Measurements from ENCODE around the gene ANKHD1.
A peak's percentile ranks its signal among the peaks of the same experiment; 100 is the strongest.

The ANKHD1 gene

DNA sequence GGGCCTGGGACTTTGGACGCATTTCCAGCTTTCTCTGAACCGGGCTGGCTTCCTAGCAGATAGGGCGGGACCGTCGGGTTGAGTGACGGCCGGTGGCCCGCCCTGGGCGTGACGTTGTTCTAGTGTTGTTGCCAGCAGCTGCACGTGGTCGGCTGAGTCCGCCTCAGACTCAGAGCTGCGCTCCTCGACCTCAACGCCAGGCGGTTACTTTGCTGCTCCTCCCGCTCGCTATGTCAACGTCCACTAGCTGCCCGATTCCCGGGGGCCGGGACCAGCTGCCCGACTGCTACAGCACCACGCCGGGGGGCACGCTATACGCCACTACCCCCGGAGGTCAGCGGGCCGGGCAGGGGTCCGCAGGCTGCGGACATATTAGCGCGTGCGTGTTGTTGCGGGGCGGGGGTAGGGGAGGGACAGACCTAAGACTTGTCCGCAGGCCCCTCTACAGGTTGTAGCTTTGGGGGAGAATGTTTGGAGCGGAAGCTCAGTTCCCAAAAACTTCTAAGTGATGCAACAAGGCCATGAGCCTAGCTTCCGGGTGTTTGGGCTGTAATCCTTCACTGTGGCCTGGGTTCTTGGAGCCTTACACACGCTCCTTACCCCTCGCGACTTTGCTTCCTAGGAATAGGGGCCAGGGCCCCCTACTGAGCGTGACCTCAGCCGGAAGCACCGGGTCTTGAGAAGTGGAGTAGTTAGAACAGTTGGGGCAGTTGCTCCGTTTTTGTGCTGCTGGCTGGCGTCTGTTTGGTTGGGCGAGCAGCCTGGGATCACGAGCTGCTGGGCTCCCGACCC is 146.1 kb downstream of the ANKHD1 start, which contains the start of gene EIF4EBP3:
EIF4EBP3 (plus strand) TSS at position 155 of the 792 bp plus-strand sequence; CDS start at position 231, 76 bp downstream.
- Histone ChIP-seq H3K36me3 (ENCODE audit: control insufficient read depth in 4 of 4, insufficient read depth in 4 of 4, low read length in 3 of 4) (peaks cover 20 to 52% (median 32%) of the 10 kb centered on the region in 4 experiments), H3K27ac (ENCODE audit: insufficient read depth in 1 of 2, low read depth in 1 of 2, low read length in 2 of 2, poor library complexity in 1 of 2, severe bottlenecking in 2 of 2) (peak within 1 kb of the TSS; percentile 42 to 83), H3K4me3 (ENCODE audit: control insufficient read depth in 1 of 7, extremely low read depth in 1 of 7, insufficient read depth in 4 of 7, low read depth in 2 of 7, low read length in 6 of 7) (peak within 1 kb of the TSS; percentile 16 to 88 (median 62)), H3K4me1 (ENCODE audit: control extremely low read depth in 1 of 4, control insufficient read depth in 4 of 4, insufficient read depth in 4 of 4, low read length in 3 of 4) (peaks cover 8 to 34% (median 27%) of the 10 kb centered on the region in 4 experiments), H3K9me3 (ENCODE audit: control extremely low read depth in 1 of 5, control insufficient read depth in 4 of 5, insufficient read depth in 2 of 5, low read depth in 1 of 5, low read length in 4 of 5) (no peaks in the 10 kb centered on the region), H3K27me3 (replicated peaks in 2 of 5; ENCODE audit: control insufficient read depth in 4 of 5, insufficient read depth in 5 of 5, low read length in 4 of 5) (no peaks in the 10 kb centered on the region)
- ChIA-PET POLR2A (interaction anchor here (0.6 to 2.7 kb wide), 10 partner anchors 10 to 1103 kb away, joined by 3 to 13 read pairs (median 4); partner anchors contain the start of genes ANKHD1, FCHSD1, IK and NDUFA2), CTCF (interaction anchor here (0.8 to 5.2 kb wide), 22 partner anchors 8 to 192 kb away, joined by 3 to 69 read pairs (median 5); partner anchors contain the start of genes APBB3, CD14, HARS1 and HARS2)
- peak; percentile 89 to 95 (median 94) for DNase-seq
- 2% methylated on average over 50 of the region's 52 CpGs for WGBS (ENCODE audit: insufficient coverage)

DNA sequence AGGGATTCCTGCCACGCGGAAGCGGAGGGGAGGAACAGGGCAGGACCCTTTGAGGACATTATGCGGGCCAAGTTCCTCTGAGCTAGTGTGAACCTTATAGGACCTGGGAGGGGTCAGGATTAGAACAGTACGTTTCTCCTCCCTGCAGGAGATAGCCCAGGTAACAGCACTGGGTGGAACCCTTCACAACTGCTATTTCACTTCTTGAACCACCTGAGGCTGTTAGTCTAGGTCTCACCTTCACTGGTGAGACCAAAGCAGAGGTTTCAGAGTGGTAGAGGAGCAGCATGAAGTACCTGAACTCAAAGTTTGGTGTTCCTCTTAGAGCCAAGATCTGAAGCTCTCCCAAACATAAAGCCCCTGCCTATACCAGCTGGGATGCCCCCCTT is 146.7 kb downstream of the ANKHD1 start:
- peaks cover 22 to 53% (median 30%) of the 10 kb centered on the region in 4 experiments for H3K36me3 ChIP-seq (ENCODE audit: control insufficient read depth in 4 of 4, insufficient read depth in 4 of 4, low read length in 3 of 4)
- peaks cover 9 to 34% (median 27%) of the 10 kb centered on the region in 4 experiments for H3K4me1 ChIP-seq (ENCODE audit: control extremely low read depth in 1 of 4, control insufficient read depth in 4 of 4, insufficient read depth in 4 of 4, low read length in 3 of 4)
- WGBS (ENCODE audit: insufficient coverage) = 7% methylated on average over 5 of the region's 5 CpGs
- H3K9me3 ChIP-seq (ENCODE audit: control extremely low read depth in 1 of 5, control insufficient read depth in 4 of 5, insufficient read depth in 2 of 5, low read depth in 1 of 5, low read length in 4 of 5) = no peaks in the 10 kb centered on the region
- H3K4me3 ChIP-seq (ENCODE audit: control insufficient read depth in 1 of 7, extremely low read depth in 1 of 7, insufficient read depth in 4 of 7, low read depth in 2 of 7, low read length in 6 of 7) = peak overlapping the region in 6 of 7 experiments; percentile 28 to 88 (median 68)
- H3K27ac ChIP-seq (ENCODE audit: insufficient read depth in 1 of 2, low read depth in 1 of 2, low read length in 2 of 2, poor library complexity in 1 of 2, severe bottlenecking in 2 of 2) = peak overlapping the region; percentile 42 to 83
- H3K27me3 ChIP-seq (replicated peaks in 2 of 5; ENCODE audit: control insufficient read depth in 4 of 5, insufficient read depth in 5 of 5, low read length in 4 of 5) = no peaks in the 10 kb centered on the region
- no peak for DNase-seq
- ChIA-PET POLR2A (interaction anchor here (0.7 to 2.7 kb wide), 4 partner anchors 9 to 99 kb away, joined by 3 to 13 read pairs (median 4); partner anchors contain the start of genes IK, NDUFA2, SRA1 and TMCO6), CTCF (interaction anchor here (0.8 to 5.2 kb wide), 15 partner anchors 9 to 143 kb away, joined by 3 to 69 read pairs (median 6); partner anchors contain the start of genes APBB3, CD14, HARS1 and HARS2)

- ChIA-PET POLR2A (interaction anchor here (0.9 to 2.7 kb wide), 2 partner anchors 9 to 98 kb away, joined by 3 to 13 read pairs; partner anchors contain the start of genes IK, NDUFA2 and SRA1), CTCF (interaction anchor here (0.5 to 5.2 kb wide), 11 partner anchors 9 to 171 kb away, joined by 3 to 69 read pairs (median 13); partner anchors contain the start of genes APBB3, CD14, HARS1 and HARS2)
- H3K27ac ChIP-seq (ENCODE audit: insufficient read depth in 1 of 2, low read depth in 1 of 2, low read length in 2 of 2, poor library complexity in 1 of 2, severe bottlenecking in 2 of 2) = peak overlapping the region; percentile 42 to 83
- no peaks in the 10 kb centered on the region for H3K9me3 ChIP-seq (ENCODE audit: control extremely low read depth in 1 of 5, control insufficient read depth in 4 of 5, insufficient read depth in 2 of 5, low read depth in 1 of 5, low read length in 4 of 5)
- no peaks in the 10 kb centered on the region for H3K27me3 ChIP-seq (replicated peaks in 2 of 5; ENCODE audit: control insufficient read depth in 4 of 5, insufficient read depth in 5 of 5, low read length in 4 of 5)
- peak overlapping the region in 3 of 7 experiments; percentile 62 to 79 (median 74) for H3K4me3 ChIP-seq (ENCODE audit: control insufficient read depth in 1 of 7, extremely low read depth in 1 of 7, insufficient read depth in 4 of 7, low read depth in 2 of 7, low read length in 6 of 7)
- WGBS (ENCODE audit: insufficient coverage) = 100% methylated on average over 5 of the region's 7 CpGs
- peaks cover 11 to 34% (median 27%) of the 10 kb centered on the region in 4 experiments for H3K4me1 ChIP-seq (ENCODE audit: control extremely low read depth in 1 of 4, control insufficient read depth in 4 of 4, insufficient read depth in 4 of 4, low read length in 3 of 4)
- DNase-seq = no peak
- H3K36me3 ChIP-seq (ENCODE audit: control insufficient read depth in 4 of 4, insufficient read depth in 4 of 4, low read length in 3 of 4) = peaks cover 21 to 55% (median 28%) of the 10 kb centered on the region in 4 experiments
Measured at GRCh38 chr5:140548791-140549190, 147.2 kb downstream of the ANKHD1 start.

GRCh38 chr5:140549237-140550144 is 147.9 kb downstream of the ANKHD1 start:
- H3K27ac ChIP-seq (ENCODE audit: insufficient read depth in 1 of 2, low read depth in 1 of 2, low read length in 2 of 2, poor library complexity in 1 of 2, severe bottlenecking in 2 of 2) = peak overlapping the region in 1 of 2 experiments; percentile 36
- peaks cover 11 to 36% (median 27%) of the 10 kb centered on the region in 4 experiments for H3K4me1 ChIP-seq (ENCODE audit: control extremely low read depth in 1 of 4, control insufficient read depth in 4 of 4, insufficient read depth in 4 of 4, low read length in 3 of 4)
- no peaks in the 10 kb centered on the region for H3K27me3 ChIP-seq (replicated peaks in 2 of 5; ENCODE audit: control insufficient read depth in 4 of 5, insufficient read depth in 5 of 5, low read length in 4 of 5)
- H3K4me3 ChIP-seq (ENCODE audit: control insufficient read depth in 1 of 7, extremely low read depth in 1 of 7, insufficient read depth in 4 of 7, low read depth in 2 of 7, low read length in 6 of 7) = no peak overlapping the region
- H3K36me3 ChIP-seq (ENCODE audit: control insufficient read depth in 4 of 4, insufficient read depth in 4 of 4, low read length in 3 of 4) = peaks cover 20 to 52% (median 24%) of the 10 kb centered on the region in 4 experiments
- H3K9me3 ChIP-seq (ENCODE audit: control extremely low read depth in 1 of 5, control insufficient read depth in 4 of 5, insufficient read depth in 2 of 5, low read depth in 1 of 5, low read length in 4 of 5) = no peaks in the 10 kb centered on the region
- DNase-seq = peak; percentile 54 to 79 (median 78)
- WGBS (ENCODE audit: insufficient coverage) = 78% methylated on average over 1 of the region's 3 CpGs
- CTCF ChIA-PET = interaction anchor here (0.5 to 5.2 kb wide), 8 partner anchors 8 to 170 kb away, joined by 3 to 69 read pairs (median 14); partner anchors contain the start of genes CD14, HARS1, HARS2 and IK
- POLR2A ChIA-PET = interaction anchor here (0.6 to 2.7 kb wide), 2 partner anchors 98 to 330 kb away, joined by 3 to 13 read pairs; partner anchors contain the start of genes IK and NDUFA2

DNA sequence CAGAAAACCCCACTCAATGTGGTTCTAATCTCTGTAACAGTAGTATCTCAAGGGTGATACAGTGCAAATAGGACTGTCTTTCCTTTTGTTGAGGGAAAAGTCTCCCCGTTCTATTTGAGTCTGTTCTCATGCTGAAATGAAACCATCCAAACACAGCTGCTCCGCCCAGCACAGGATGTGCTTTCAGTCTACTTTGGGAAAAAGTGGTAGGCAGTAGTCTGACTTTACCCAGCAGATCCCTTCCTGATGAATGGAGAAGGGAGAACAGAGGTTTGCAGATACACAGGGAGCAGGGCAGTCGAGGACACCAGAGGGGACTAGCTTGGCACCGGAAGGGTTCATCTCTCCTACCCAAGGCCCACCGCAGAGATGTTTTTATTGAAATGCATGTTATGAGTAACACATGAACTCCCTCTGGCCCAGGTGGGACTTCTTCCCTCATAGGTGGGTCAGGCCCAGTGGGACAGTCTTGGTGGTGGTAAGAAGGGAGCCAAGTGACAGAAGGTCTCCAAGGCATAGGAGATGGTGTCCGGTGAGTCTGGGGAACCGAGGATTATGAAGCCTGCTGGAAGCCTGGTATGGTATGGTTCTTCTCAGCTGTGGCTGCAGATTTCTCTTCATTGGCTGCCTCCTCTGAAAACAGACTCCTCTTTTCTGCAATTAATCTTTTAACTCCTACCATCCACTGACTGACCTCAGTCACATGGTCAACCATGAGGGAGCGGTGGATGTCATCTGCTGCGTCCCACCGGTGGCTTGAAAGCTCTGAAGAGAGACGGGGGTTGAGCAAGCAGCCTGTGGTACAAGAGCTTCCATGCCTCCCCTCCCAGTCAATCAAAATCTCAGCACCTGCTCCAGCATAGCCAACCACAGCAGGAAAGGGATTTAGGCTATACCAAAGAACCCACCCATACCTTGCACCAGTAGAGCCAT is 148.8 kb downstream of the ANKHD1 start:
- H3K9me3 ChIP-seq (ENCODE audit: control extremely low read depth in 1 of 5, control insufficient read depth in 4 of 5, insufficient read depth in 2 of 5, low read depth in 1 of 5, low read length in 4 of 5) = no peaks in the 10 kb centered on the region
- POLR2A ChIA-PET = interaction anchor here (0.6 kb wide), 1 partner anchor 88 kb away, joined by 3 read pairs; no protein-coding TSS in a partner anchor
- H3K36me3 ChIP-seq (ENCODE audit: control insufficient read depth in 4 of 4, insufficient read depth in 4 of 4, low read length in 3 of 4) = peaks cover 18 to 48% (median 21%) of the 10 kb centered on the region in 4 experiments
- WGBS (ENCODE audit: insufficient coverage) = 99% methylated on average over 10 of the region's 11 CpGs
- CTCF ChIA-PET = interaction anchor here (5.2 kb wide), 1 partner anchor 84 kb away, joined by 69 read pairs; the partner anchor contains the start of gene CD14
- H3K4me3 ChIP-seq (ENCODE audit: control insufficient read depth in 1 of 7, extremely low read depth in 1 of 7, insufficient read depth in 4 of 7, low read depth in 2 of 7, low read length in 6 of 7) = no peak overlapping the region
- DNase-seq = no peak
- H3K4me1 ChIP-seq (ENCODE audit: control extremely low read depth in 1 of 4, control insufficient read depth in 4 of 4, insufficient read depth in 4 of 4, low read length in 3 of 4) = peaks cover 11 to 36% (median 27%) of the 10 kb centered on the region in 4 experiments
- peak overlapping the region in 1 of 2 experiments; percentile 36 for H3K27ac ChIP-seq (ENCODE audit: insufficient read depth in 1 of 2, low read depth in 1 of 2, low read length in 2 of 2, poor library complexity in 1 of 2, severe bottlenecking in 2 of 2)
- H3K27me3 ChIP-seq (replicated peaks in 2 of 5; ENCODE audit: control insufficient read depth in 4 of 5, insufficient read depth in 5 of 5, low read length in 4 of 5) = no peaks in the 10 kb centered on the region
